ENCODE results near the gene DIPK1B.

DIPK1B gene

GRCh38 chr9:136673088-136673974 is 39.0 kb upstream of the DIPK1B start:
- no peak for DNase-seq

GRCh38 chr9:136673975-136674785 is 38.2 kb upstream of the DIPK1B start:
- no peak for DNase-seq

DNA sequence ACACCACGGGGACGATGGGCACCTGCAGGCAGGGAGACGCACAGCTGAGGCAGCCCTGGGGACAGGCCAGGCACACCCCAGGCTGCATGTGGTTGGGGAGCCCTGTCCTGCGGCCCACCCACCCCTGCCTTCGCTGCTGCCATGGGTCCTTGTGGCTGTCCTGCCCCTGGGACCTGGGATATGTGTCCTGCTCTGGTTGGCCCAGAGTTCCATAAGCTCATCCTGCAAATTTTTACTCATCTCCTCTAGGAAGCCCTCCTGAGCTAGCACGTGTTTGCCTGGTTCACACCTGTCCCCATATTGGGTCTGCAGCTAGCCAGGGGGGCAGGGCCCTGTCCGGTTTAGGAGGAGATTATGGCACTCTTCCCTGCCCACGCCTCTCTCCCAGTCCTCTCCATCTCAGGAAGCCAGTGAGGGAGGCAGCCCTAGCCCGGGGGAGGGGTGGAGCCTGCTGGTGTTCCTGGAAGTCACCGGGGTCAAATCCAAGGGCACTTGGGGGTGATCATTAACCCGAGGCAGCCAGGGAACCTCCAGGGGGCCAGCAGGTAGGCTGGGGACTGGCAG is 37.5 kb upstream of the DIPK1B start:
- DNase-seq, result no peak

DNA sequence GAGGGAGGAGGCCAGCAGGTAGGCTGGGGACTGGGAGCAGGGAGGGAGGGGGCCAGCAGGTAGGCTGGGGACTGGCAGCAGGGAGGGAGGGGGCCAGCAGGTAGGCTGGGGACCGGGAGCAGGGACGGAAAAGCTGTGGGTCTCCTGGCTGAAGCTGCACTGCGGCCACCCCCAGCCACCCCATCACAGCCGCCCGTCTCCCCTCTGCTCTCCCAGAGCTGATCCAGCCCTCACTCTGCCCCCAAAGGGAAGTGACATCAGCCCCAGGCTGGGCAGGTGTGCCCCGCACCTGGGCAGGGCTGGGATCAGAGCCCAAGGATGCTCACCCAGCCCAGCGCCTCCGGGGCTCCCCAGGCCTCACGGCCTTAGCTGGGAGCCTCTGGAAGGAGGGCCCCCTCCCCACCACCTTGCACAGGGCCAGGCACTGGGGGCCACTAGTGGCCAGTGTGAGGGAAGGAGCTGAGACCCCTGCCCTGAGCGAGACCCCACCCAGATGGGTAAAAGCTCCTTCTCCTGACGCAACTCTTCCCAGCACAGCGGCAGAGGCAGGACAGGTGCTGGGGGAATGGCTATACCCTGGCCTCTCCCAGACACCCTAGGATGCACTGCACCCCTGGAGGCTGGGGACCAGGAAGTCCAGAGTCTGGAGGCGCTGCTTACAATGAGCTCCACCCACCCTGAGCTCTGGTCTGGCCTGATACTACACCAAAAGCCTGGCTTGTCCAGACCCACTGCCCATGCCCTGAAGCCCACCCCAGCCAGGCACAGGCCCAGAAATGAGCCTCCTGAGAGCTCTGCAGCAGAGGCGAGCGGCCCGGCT is 36.7 kb upstream of the DIPK1B start:
- DNase-seq, result no peak

DNA sequence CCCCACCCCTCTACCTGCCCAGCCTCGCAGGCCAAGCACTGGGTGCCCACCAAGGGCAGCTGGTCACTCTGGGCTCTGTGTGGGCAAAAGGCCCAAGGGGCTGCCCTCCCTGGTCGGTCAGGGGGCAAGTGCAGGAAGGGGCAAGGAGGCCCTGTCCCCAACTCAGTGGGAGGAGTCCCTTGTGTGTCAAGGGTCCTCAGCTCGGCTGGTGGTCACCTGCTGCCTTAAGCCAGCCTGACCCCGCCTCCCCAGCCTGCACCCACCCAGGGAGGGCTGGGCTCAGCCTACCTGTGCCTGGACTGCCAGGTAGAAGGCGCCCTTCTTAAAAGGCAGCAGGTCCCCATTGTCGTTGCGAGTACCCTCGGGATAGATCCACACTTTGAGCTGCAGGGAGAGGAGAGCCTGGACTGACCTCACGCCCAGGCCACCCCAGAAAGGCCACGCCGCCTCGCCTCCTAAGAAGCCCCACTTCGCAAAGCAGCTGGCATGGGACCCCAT is 36.0 kb upstream of the DIPK1B start:
- no peak for DNase-seq

- DNase-seq, result no peak
These were observed 35.3 kb upstream of the DIPK1B start for GRCh38 chr9:136676920-136677686.

DNA sequence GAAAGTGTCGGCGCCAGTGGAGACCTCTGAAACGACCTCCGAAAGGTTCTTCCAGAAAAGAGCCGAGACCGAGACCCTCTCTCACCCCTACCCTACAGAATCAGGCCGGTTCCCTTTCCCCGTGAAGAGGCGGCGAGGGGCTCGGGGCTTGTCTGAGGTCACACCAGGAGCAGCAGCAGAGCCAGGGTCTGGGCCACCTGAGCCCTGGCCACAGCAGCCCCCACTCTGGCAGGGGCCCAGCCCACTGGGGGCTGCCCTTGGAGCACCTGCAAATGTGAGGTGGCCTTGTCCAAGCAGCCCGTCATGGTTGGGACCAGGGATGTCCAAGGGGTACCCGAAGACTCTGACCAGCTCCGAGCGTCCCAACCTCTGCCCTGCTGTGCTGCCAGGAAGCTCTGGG is 34.3 kb upstream of the DIPK1B start:
- no peak for DNase-seq

DNA sequence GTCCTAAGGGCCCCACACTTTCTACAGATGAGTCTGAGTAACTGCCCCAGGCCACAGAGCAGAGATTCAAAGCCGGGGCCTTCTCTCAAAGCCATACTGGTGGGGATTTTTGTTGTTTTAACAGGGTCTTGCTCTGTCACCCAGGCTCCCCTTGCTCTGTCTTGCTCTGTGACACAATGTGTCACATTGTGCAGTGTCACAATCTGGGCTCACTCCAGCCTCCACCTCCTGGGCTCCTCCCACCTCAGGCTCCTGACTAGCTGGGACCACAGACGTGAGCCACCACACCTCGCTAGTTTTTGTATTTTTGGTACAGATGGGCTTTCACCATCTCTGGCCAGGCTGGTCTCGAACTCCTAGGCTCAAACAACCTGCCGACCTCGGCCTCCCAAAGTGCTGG is 33.7 kb upstream of the DIPK1B start:
- DNase-seq, result no peak

DNA sequence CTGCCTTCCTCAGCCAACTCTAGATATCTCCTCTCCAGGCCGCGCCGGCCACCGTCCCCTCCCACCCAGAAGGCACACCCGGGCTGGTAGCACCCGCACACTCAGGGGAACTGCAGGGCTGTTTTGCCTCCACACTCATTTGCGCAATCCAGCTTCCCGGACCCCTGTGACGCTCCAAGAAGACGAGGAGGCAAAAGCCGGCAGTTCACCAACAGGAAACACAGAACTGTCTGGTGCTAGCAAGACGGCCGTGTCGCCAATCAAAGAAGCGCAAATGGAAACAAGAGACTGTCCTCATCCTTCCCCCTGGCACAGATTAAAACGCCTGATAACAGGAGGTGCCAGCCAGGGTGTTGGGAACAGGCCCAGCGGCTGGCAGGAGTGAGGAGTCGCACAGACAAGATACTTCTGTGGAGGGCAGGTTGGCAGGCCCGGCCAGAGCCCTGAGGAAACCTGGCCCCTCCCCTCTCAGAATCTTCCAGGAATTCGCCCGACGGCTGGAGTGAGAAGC is 32.9 kb upstream of the DIPK1B start:
- DNase-seq, result no peak

DNA sequence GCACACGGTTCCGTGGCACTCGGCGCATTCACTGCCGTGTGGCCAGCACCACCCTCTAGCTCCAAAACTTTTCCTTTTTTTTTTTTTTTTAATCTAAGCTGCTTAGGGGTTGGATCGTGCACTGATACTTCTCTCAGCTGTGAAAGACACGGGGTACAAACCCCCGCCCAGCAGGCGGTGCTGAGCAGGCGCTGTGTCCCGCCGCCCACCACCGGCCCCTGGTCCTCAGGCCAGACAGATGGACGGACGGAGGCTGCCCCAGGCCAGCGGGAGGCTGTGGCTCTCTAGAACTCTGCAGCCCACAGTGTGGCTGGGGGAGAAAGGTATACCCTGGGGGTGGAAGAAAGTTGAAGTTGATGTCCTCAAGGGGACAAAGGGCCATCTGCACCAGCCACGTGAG is 31.3 kb upstream of the DIPK1B start:
- DNase-seq, result no peak

DNA sequence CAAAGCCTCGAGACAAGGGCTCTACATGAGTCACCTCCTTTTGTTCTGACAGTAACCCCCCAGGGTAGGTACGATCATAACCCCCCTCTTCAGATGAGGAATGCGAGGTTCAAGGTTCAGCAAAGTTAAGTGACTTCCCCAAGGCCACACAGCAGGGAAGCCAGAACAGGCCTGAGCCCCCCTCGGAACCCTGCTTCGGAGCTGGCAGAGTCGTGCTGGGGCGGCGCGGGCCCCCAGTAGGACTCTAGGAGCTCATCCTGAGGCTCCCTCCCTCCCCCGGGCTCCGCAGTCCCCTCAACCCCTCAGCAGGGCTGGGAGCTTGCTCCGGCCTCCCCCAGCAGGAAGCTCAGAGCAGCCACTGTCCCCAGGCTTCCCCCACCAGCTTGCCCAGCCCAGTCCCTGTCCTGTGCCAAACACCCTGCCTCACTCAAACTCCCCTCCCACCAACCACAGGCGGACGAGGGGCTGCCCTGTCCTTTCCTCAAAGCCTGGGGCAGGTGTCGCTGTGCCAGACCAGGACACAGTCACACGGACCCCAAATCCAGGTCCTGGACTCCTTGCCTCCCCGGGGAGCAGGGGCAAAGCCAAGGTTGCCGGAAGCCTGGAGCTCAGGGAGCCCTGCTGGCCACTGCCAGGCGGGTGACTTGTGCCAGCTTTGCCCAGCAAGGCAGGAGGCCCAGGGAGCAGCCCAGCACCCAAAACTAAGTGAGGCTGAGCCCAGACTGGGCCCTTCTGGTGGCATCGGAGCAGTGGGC is 30.2 kb upstream of the DIPK1B start:
- no peak for DNase-seq

DNA sequence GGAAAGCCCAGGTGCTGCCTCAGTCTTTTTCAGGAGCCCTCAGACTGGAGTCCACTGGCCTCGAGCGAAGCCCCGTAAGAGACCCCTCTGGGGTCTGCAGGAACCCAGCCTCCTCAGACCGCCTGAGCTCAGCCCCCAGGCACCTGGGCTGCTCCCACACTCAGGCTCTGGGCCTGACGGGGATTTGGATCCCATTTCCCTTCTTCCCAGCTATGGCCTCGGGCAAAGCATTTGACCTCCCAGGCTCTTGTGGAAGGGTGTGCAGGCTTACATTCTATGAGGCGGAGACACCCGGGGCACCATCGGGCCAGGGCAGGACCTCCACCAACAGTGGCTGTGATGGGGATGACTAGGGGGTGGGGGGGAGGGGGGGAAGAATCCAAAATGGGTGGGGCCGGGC is 29.7 kb upstream of the DIPK1B start:
- DNase-seq, result no peak

DNA sequence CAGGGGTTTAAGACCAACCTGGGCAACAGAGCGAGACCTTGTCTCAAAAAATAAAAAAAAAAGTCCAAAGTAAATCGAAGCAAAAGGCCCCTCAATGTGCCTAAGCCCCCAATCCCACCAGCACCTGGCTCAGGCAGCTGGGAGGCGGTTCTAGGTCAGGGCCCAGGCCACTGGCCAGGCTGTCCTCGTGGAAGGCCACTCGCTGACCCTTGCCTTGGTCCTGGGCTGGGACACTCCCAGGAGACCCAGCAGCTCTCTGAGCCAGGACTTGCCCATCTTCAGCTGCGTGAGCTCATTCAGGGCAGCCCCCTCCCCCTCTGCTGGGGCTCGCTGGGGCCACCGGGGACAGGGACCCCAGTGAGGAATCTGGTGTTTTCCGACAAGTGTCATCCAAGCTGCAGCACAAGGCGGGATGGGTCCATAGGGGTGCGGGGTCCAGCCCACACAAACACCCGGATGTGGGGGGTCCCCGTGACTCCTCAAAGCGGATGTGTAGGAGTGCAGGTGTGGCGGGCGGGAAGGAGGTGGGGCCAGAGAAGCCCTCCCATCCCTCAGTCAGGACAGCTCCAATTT is 29.1 kb upstream of the DIPK1B start:
- no peak for DNase-seq

- no peak for DNase-seq
These were observed 28.6 kb upstream of the DIPK1B start for GRCh38 chr9:136683755-136684154.

GRCh38 chr9:136684339-136684738 is 28.0 kb upstream of the DIPK1B start:
- DNase-seq, result no peak

GRCh38 chr9:136684799-136685198 is 27.6 kb upstream of the DIPK1B start:
- DNase-seq, result no peak

GRCh38 chr9:136685216-136685615 is 27.2 kb upstream of the DIPK1B start:
- DNase-seq, result no peak

GRCh38 chr9:136685790-136686533 is 26.4 kb upstream of the DIPK1B start:
- DNase-seq, result no peak

GRCh38 chr9:136686534-136686793 is 25.9 kb upstream of the DIPK1B start:
- DNase-seq, result no peak
